HL-60 (cell line): ENCODE results near the gene GABARAP.

Experiments used
- GABPA ChIP-seq: IDR thresholded peaks from 2 replicates; pipeline ENCODE4 v1.6.1; 2012; ENCODE audit warnings: low read depth
- POLR2AphosphoS5 ChIP-seq: IDR thresholded peaks from 2 replicates; pipeline ENCODE4 v1.6.1; 2012; ENCODE audit warnings: low read depth
- REST ChIP-seq: IDR thresholded peaks from 2 replicates; pipeline ENCODE4 v1.6.1; 2012; ENCODE audit warnings: low read depth; ENCODE audit not compliant: insufficient replicate concordance
- SPI1 ChIP-seq: IDR thresholded peaks from 2 replicates; pipeline ENCODE4 v1.6.1; 2012; ENCODE audit warnings: low read depth, mild to moderate bottlenecking, borderline replicate concordance
- TF ChIP-seq, protein P1 (sequence below): IDR thresholded peaks from one replicate; pipeline ENCODE4 v1.5.1; 2011; ENCODE audit warnings: low read length, control low read depth, inconsistent platforms; ENCODE audit not compliant: insufficient read depth

DNA sequence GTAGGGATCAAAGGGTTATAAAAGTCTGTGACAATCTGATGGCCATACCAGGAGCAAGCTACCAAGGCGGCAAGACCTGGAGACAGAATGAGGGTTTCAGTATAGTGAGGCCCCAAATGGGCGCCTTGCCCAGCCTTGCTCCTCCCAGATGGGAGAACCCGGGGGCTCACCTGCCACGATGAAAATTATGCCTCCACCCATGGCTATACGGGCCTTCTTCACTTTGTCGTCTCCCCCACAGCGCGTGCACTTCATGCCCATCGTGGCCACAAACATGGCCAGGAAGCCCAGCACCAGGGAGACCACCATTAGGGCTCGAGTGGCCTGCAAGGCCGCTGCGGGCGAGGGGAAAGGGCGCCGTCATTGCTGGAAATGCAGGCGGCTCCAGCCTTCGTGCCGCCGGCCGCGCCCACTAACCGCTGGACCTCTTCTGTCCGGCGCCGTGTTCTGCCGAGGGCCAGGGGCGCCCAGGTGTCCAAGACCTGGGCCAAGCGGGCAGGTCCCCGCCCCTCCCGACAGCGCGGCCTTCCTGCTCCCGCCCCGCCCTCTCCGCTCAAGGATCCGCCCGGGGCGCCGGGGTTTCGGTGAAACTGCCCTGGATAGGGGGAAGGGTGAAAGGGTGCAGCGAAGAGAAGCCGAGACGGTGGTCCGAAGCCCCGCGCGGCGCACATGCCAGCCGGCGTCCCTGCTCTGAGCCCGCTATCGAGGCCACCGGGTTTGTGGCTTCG lies 18.6 kb upstream of the GABARAP start:
- TF ChIP-seq, protein P1, sequence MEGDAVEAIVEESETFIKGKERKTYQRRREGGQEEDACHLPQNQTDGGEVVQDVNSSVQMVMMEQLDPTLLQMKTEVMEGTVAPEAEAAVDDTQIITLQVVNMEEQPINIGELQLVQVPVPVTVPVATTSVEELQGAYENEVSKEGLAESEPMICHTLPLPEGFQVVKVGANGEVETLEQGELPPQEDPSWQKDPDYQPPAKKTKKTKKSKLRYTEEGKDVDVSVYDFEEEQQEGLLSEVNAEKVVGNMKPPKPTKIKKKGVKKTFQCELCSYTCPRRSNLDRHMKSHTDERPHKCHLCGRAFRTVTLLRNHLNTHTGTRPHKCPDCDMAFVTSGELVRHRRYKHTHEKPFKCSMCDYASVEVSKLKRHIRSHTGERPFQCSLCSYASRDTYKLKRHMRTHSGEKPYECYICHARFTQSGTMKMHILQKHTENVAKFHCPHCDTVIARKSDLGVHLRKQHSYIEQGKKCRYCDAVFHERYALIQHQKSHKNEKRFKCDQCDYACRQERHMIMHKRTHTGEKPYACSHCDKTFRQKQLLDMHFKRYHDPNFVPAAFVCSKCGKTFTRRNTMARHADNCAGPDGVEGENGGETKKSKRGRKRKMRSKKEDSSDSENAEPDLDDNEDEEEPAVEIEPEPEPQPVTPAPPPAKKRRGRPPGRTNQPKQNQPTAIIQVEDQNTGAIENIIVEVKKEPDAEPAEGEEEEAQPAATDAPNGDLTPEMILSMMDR, result no peak
- TF ChIP-seq POLR2AphosphoS5 (0 out of 2 replicates have a peak, but pooled peaks have one; percentile 13), SPI1 (no peak), REST (no peak), GABPA (no peak)
